Neural cell (in vitro differentiated cells): ENCODE data around the gene FAM111B.

Experiments
- CTCF ChIP-seq: fragments of 450-650 bp; IDR thresholded peaks from 2 replicates; pipeline ENCODE4 v1.5.1; 2014; ENCODE audit warnings: antibody characterized with exemption, mild to moderate bottlenecking, moderate library complexity; ENCODE audit not compliant: poor library complexity, severe bottlenecking
- EP300 ChIP-seq: fragments of 450-650 bp; conservative IDR thresholded peaks from 2 replicates; pipeline ENCODE4 v1.6.1; 2014; ENCODE audit warnings: antibody characterized with exemption, mild to moderate bottlenecking, moderate library complexity; ENCODE audit not compliant: poor library complexity, severe bottlenecking
- EZH2 ChIP-seq: fragments of 200-600, 300-800 bp; shearing (Covaris generic), sonication (generic); IDR thresholded peaks from 2 replicates; pipeline ENCODE4 v1.6.1; 2014; ENCODE audit warnings: antibody characterized with exemption, low read length, borderline replicate concordance, mild to moderate bottlenecking; ENCODE audit not compliant: insufficient read depth, poor library complexity, severe bottlenecking
- MXI1 ChIP-seq: fragments of 450-650 bp; conservative IDR thresholded peaks from 2 replicates; pipeline ENCODE4 v1.6.1; 2014; ENCODE audit warnings: antibody characterized with exemption, mild to moderate bottlenecking; ENCODE audit not compliant: poor library complexity, severe bottlenecking
- POLR2AphosphoS5 ChIP-seq: IDR thresholded peaks from 2 replicates; pipeline ENCODE4 v1.6.1; 2012
- RAD21 ChIP-seq: fragments of 450-650 bp; conservative IDR thresholded peaks from 2 replicates; pipeline ENCODE4 v1.6.1; 2014; ENCODE audit warnings: antibody characterized with exemption, mild to moderate bottlenecking, moderate library complexity
- REST ChIP-seq: IDR thresholded peaks from 2 replicates; pipeline ENCODE4 v1.6.1; 2012; ENCODE audit warnings: borderline replicate concordance
- SMC3 ChIP-seq: fragments of 450-650 bp; conservative IDR thresholded peaks from 2 replicates; pipeline ENCODE4 v1.6.1; 2014; ENCODE audit warnings: antibody characterized with exemption, mild to moderate bottlenecking, moderate library complexity; ENCODE audit not compliant: poor library complexity
- TAF1 ChIP-seq: IDR thresholded peaks from 2 replicates; pipeline ENCODE4 v1.6.1; 2012; ENCODE audit warnings: low read depth

- TF ChIP-seq TAF1 (no peak), EP300 (no peak), CTCF (no peak), EZH2 (no peak), POLR2AphosphoS5 (no peak), MXI1 (no peak), RAD21 (no peak), REST (no peak), SMC3 (no peak)
Measured at GRCh38 chr11:59088162-59088561, 18.9 kb upstream of the FAM111B start.
